ENCODE results near the gene TALDO1. TPM values are rescaled to one million over a fixed set of nuclear protein-coding genes. Genes with fewer than 3 reads are reported as not detected.

TALDO1 gene
- total RNA-seq, 1 donor from 2014 or later: 182 TPM

GRCh38 chr11:778976-779954 lies 32.0 kb downstream of the TALDO1 start:
- H3K36me3 Mint-ChIP-seq (ENCODE audit: unreplicated experiment): no peaks in the 10 kb centered on the region
- peak; percentile 14 for DNase-seq
- peaks cover 4% of the 10 kb centered on the region for H3K27me3 Mint-ChIP-seq (ENCODE audit: unreplicated experiment)
- peaks cover 15% of the 10 kb centered on the region for H3K4me1 Mint-ChIP-seq (ENCODE audit: low read depth, unreplicated experiment)
- TF ChIP-seq, protein P1, sequence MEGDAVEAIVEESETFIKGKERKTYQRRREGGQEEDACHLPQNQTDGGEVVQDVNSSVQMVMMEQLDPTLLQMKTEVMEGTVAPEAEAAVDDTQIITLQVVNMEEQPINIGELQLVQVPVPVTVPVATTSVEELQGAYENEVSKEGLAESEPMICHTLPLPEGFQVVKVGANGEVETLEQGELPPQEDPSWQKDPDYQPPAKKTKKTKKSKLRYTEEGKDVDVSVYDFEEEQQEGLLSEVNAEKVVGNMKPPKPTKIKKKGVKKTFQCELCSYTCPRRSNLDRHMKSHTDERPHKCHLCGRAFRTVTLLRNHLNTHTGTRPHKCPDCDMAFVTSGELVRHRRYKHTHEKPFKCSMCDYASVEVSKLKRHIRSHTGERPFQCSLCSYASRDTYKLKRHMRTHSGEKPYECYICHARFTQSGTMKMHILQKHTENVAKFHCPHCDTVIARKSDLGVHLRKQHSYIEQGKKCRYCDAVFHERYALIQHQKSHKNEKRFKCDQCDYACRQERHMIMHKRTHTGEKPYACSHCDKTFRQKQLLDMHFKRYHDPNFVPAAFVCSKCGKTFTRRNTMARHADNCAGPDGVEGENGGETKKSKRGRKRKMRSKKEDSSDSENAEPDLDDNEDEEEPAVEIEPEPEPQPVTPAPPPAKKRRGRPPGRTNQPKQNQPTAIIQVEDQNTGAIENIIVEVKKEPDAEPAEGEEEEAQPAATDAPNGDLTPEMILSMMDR (IDR thresholded peaks at IDR 0.05; ENCODE audit: partially characterized antibody, unreplicated experiment): no peak
- peaks cover 8% of the 10 kb centered on the region for H3K9me3 Mint-ChIP-seq (ENCODE audit: unreplicated experiment)
- H3K4me3 Mint-ChIP-seq (ENCODE audit: unreplicated experiment): no peak overlapping the region
- no peak overlapping the region for H3K27ac Mint-ChIP-seq (ENCODE audit: unreplicated experiment)

GRCh38 chr11:779955-780532 lies 32.8 kb downstream of the TALDO1 start:
- Mint-ChIP-seq H3K36me3 (ENCODE audit: unreplicated experiment) (no peaks in the 10 kb centered on the region), H3K9me3 (ENCODE audit: unreplicated experiment) (peaks cover 5% of the 10 kb centered on the region), H3K4me3 (ENCODE audit: unreplicated experiment) (no peak overlapping the region), H3K27me3 (ENCODE audit: unreplicated experiment) (peaks cover 4% of the 10 kb centered on the region), H3K4me1 (ENCODE audit: low read depth, unreplicated experiment) (peaks cover 15% of the 10 kb centered on the region), H3K27ac (ENCODE audit: unreplicated experiment) (no peak overlapping the region)
- peak; percentile 11 for DNase-seq
- TF ChIP-seq, protein P1 (IDR thresholded peaks at IDR 0.05; ENCODE audit: partially characterized antibody, unreplicated experiment): no peak

- TF ChIP-seq, protein P1 (IDR thresholded peaks at IDR 0.05; ENCODE audit: partially characterized antibody, unreplicated experiment): no peak
- Mint-ChIP-seq H3K27ac (ENCODE audit: unreplicated experiment) (peak overlapping the region; percentile 84), H3K36me3 (ENCODE audit: unreplicated experiment) (no peaks in the 10 kb centered on the region), H3K9me3 (ENCODE audit: unreplicated experiment) (peaks cover 4% of the 10 kb centered on the region), H3K4me1 (ENCODE audit: low read depth, unreplicated experiment) (peaks cover 14% of the 10 kb centered on the region), H3K4me3 (ENCODE audit: unreplicated experiment) (no peak overlapping the region), H3K27me3 (ENCODE audit: unreplicated experiment) (no peaks in the 10 kb centered on the region)
- DNase-seq: peak; percentile 17
Measured at GRCh38 chr11:782264-783174, 35.3 kb downstream of the TALDO1 start.

DNA sequence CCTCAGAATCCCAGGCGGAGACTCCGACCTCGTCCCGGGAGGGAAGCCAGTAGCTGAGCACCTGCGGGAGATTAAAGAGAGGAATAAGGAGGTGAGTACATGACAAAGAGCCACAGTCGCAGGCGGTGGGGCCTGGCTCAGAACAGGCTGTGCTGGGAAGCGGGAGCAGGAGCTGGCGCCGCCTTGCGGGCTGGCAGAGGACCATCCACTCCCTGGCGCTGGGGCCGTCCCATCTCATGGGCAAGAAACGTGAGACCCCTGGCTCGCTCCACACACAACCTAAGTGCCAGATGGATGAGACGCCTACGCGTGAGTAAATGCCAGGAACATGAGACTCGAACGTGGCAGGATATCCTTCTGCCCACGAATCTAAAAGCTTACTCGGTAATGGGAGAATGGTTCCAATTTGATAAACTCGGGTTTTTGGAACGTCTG lies 36.3 kb downstream of the TALDO1 start:
- Mint-ChIP-seq H3K4me1 (ENCODE audit: low read depth, unreplicated experiment) (peaks cover 15% of the 10 kb centered on the region), H3K4me3 (ENCODE audit: unreplicated experiment) (peak overlapping the region; percentile 62), H3K9me3 (ENCODE audit: unreplicated experiment) (peaks cover 6% of the 10 kb centered on the region), H3K36me3 (ENCODE audit: unreplicated experiment) (no peaks in the 10 kb centered on the region), H3K27me3 (ENCODE audit: unreplicated experiment) (no peaks in the 10 kb centered on the region), H3K27ac (ENCODE audit: unreplicated experiment) (peak overlapping the region; percentile 84)
- TF ChIP-seq, protein P1 (IDR thresholded peaks at IDR 0.05; ENCODE audit: partially characterized antibody, unreplicated experiment): peak; percentile 76
- DNase-seq: peak; percentile 92

Measured in glutamatergic neuron (in vitro differentiated cells).